HG03460 (cell line): ENCODE results near the gene PVALB.

ENCODE experiments used
- ATAC-seq: cut with Tn5 transposase; IDR thresholded peaks from one replicate; pipeline ENCODE4 v1.9.1; 2021; ENCODE audit not compliant: unreplicated experiment

Gene PVALB

DNA sequence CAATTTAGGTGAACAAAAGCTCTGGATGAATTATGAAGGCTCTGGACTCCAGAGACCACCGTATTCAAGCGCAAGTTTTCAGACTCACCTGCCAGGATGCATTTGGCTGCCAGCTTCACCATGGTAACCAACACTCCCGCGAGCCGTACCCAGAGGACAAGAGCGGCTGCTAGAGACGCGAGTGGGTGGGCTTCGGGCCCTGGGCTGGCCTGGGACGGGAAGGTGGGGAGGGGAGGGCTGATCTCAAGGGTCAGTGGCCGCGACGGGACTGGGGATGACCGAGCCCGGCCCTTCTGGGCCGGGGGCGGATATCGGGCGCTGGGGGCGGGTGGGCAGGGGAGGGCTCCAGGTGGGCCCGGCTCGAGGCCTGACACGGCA lies 41.3 kb downstream of the PVALB start:
- ATAC-seq: peak; percentile 5

- ATAC-seq: no peak
Observed at GRCh38 chr22:36773935-36774334, 42.9 kb downstream of the PVALB start.

GRCh38 chr22:36772451-36772850 lies 44.4 kb downstream of the PVALB start:
- no peak for ATAC-seq

DNA sequence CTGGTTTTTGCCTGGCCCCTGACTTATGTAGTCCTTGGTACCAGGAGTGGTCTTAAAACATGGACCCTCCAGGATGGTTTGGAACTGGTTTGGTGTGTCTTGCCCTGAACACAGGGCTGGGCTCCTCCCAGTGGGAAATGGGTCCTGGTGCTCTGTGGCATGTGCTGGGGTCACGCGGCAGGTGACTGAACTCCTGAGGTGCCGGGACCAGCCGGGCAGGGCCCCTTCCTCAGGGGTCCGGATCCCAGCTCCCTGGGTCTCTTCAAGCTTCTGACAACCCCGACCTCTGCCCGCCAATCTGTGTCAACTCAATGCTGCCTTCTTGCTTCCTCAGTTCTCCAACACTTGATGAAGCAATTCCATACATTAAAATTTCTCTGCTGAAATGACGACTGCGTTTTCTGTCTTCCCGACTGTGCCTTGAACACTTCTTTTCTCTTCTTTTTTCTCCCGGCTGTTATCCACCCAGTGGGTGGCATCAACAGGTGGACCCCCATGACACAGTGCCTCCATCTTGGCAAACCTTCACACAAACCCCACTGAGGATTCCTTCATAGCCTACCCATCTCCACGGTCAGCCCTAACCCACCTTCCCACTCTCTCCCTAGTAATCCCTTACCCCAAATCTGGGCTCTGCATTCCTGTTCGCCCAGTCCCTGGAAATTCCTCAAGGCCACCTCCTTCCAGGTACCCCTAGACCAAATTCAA lies 45.3 kb downstream of the PVALB start:
- no peak for ATAC-seq

DNA sequence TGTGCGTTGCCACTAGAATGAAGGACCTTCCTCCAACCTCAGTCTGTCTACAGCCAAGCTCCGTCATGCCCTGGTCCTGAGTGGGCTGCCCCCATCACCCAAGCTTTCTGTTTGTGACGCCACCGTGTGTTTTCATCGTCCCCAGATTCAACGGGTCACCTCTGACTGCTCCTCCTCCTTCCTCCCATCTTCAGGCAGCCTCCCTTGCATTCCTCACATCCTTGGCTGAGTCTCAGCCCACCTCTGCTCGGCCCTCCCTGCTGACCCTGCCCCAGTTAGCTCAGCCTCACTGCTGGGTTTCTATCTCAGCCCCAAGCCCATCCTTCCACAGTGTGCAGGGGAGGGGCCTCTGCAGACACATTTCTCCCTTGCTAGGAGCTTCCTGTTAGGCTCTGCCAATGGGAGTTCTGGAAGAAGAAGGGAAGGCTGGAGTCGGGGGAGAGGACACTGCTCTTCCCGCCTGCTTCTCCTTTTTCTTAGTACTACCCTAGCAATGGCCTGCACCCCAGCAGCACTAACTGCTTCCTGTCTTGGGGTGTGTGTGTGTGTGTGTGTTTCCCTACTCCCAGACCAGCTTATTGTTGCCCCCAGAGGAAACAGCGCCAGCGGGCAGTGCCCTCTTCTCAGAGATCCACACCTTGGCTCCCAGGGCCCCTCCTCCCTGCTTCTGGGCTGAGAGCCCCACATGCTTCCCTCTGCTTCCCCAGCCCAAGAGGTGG lies 46.2 kb downstream of the PVALB start:
- ATAC-seq: no peak

- no peak for ATAC-seq
Observed at GRCh38 chr22:36769541-36770512, 47.0 kb downstream of the PVALB start.

DNA sequence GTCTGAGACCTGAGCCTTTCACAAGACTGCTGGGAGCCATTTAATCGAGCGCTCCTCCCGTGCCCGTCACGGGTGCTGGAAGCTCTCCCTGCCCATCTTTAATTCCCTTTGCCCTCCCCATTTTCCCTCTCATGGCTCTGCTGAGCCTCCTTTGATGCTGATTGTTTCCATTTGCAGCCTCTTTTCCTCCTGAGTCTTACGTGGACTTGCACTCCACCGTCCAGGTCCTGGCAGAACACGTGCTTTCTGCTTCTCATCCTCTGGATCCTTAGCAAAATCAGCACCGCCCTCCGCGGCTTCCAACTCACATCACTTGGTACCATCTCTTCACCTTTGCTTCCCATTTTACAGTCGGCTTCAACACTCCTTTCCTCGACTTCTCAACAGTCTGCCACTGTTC lies 48.2 kb downstream of the PVALB start:
- no peak for ATAC-seq

DNA sequence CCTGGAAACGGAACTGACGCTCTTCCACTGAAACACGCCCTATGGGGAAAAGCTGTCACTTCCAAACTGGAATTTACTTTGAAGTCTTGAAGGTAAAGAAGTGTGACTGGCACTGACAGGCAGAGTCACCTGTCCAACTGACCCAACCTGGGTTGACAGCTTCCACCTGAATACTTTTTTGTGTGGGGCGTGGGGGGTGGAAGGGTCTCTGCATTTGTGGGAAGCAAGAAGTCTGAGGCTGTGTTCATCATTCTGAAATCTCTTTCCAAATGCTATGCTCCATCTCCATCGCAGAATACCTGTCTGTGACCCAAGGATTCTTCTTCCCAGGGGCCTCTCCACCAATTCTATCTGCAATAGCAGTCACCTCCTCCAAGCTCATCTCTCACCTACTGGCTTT lies 48.7 kb downstream of the PVALB start:
- ATAC-seq: no peak

DNA sequence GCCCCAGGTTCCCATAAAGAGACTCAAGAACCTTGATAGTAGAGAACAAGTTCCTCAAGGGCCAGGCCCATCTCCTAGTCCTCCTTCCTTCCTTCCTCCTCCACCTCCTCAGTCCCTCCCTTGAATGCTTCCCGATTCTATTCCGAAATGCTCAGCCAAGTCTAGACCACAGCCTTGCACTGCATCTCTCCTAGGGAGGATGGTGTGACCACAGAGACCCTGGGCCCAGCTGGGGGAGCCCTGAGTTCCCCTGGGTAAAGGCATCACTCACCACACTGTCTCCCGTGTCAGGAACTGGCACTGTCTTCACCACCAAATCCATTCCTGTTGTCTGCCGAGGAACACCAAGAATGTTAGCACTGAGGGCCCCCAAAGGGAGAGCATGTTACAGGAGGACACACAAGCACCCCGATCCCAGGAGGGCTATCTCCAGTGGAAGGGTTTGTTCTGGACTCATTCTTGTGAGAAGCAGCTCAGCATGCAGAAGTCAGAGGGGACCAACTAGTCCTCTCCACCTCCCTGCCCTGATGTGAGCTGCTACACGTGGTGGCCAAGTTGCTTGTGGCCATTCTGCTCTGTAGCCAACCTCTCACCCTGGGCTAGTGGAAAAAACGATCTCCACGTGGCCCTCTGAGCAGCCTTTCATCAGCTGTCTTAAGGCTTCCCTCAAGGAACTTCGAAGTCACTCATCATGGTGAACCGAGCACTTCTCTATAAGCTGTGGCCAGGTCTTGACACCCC lies 49.6 kb downstream of the PVALB start:
- no peak for ATAC-seq

DNA sequence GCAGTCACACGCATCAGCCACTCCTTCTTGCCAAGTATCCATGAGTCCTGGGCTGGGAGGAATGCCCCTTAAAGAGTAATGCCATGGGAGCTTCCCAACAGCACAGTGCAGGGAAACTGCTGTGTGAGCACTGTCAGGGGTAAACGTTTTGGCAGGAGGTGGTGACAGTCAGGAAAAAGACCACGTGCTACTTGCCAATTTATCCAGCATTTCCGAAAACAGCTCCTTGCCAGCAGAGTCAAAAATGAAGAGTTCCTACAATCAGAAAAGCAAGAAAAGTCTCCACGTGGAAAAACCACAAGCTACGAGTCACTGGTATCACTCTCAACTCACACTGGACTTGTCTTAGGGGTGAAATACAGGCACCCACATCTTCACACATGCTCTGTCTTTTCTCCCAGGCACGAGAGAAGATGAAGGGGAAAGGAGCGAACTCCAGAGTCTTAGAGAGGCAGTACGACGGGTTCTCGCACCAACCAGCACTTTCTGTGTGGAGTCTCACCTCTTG lies 50.8 kb downstream of the PVALB start:
- no peak for ATAC-seq

DNA sequence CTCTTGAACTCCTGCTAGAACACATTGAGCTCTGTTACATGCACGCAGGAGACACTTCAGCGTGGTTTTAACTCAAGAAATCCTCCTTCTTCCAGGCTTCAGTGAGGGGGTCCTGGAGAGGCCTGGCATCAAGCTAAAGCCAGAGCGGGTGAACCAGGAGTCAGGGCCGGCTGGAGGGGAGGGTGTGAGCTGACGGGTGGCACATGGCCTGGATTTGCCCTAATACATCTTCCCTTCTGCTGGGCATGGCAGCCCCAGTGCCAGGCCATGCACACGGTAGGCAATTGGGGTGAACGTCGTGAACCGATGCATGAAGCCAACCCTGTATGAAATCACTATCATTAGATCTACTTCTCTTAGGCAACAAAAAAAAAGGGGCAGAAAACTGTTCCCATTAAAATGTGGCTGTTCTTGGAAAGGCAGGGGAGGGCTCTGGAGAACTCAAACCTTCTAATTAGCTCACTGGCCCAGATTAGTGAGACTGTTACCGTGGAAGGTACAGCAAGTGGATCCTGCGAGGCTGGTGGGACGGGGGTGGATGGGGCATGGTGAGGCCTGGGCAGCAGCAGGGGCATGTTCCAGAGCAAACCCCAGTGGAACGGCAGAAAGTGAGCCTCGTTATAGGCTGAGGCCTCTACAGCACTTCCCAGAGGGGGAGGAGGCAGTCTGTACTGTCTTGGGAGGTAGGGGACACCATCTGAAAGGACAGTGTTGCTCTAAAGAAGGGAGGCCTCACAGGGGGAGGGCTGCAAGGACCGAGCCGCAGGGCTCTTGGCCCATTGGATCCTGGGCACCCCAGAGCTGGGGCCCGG lies 51.5 kb downstream of the PVALB start:
- no peak for ATAC-seq

DNA sequence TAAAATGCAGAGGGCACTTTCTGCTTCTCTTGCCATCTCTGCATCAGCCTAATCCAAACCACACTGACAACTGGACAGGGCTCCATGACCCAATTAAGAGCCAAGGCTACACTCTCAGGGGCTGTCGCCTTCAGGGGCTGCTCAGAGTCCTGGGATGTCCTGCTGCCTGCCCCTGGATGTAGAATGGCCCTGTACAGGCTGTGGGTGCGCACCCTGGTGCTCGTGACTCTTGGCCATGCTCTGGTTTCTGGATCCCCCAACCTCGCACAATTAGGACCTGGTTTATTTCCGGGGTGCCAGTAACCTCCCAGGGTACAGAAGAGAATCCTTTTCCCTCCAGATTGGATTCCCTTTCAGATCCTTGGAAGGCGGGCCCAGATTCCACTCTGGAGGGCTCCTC lies 52.2 kb downstream of the PVALB start:
- no peak for ATAC-seq

GRCh38 chr22:36764060-36764459 lies 52.8 kb downstream of the PVALB start:
- no peak for ATAC-seq

- ATAC-seq: no peak
Observed at GRCh38 chr22:36763576-36763975, 53.3 kb downstream of the PVALB start.

DNA sequence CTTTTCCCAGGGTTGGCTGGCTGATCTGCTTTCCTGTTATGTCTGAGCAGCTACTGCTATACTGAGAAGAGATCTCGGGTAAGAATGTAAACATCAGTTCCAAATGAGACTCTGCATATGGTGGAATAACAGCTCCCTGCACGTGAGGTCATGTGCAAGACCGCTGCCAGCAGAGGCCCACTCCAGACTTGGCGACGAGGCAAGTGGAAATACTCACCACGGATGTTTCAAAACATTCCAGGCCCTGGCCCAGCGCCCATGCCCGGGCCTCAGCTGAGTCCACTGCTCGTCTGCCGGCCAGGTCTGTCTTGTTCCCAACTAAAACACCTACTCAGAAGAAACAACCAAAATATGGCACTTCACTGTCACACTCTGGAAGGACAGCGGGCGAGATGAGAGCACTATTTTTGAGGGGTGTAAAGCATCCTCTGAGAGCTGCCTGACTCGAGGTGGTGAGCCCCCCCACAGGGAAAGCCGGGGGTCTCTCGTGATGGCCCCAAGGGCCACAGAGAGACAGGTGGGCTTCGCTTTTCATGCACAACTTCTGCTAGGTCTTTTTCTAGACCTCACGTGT lies 54.1 kb downstream of the PVALB start:
- no peak for ATAC-seq

DNA sequence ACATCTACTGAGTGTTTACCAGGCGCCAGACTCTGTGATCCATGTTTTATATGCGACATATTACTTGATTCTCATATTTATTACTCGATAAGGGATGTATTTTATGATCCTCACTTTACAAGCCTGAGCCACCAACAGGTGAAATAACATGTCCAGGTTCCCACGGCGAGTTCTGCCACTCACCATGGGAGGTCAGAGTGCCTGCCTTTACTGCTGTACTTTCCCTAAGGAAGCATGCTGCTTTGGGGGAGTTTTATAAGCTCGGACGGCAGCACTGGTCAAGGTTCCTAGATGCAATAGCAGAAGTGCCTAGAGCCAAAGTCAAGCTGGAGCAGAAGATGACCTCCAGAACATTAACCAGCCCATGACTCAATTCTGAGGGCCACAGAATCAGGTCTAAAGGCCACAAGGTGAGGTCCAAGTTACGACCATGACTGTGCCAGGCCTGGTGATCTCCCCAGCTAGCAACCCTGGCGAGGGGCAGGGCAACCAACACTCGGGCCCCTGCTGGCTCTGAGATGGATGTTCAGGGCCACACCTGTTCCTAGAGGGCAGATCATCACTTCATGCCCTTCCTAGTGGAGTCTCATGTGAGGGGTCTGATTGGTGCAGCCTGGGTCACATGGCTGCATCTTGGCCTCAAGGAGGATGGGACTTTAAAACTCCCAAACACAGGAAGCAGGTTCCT lies 55.1 kb downstream of the PVALB start:
- ATAC-seq: no peak

GRCh38 chr22:36760786-36761185 lies 56.0 kb downstream of the PVALB start:
- ATAC-seq: no peak

- ATAC-seq: no peak
Observed at GRCh38 chr22:36759481-36760159, 57.2 kb downstream of the PVALB start.
